GM21786 (cell line): ENCODE data around the gene BTNL9.
"Not testable (repeated sequence)": the region's sequence is repeated elsewhere in the genome, so short reads cannot be mapped to it uniquely, and the experiment has no call there.

ENCODE experiments used
- ATAC-seq: cut with Tn5 transposase; IDR thresholded peaks from one replicate; pipeline ENCODE4 v1.9.1; 2021; ENCODE audit not compliant: unreplicated experiment

Gene BTNL9

DNA sequence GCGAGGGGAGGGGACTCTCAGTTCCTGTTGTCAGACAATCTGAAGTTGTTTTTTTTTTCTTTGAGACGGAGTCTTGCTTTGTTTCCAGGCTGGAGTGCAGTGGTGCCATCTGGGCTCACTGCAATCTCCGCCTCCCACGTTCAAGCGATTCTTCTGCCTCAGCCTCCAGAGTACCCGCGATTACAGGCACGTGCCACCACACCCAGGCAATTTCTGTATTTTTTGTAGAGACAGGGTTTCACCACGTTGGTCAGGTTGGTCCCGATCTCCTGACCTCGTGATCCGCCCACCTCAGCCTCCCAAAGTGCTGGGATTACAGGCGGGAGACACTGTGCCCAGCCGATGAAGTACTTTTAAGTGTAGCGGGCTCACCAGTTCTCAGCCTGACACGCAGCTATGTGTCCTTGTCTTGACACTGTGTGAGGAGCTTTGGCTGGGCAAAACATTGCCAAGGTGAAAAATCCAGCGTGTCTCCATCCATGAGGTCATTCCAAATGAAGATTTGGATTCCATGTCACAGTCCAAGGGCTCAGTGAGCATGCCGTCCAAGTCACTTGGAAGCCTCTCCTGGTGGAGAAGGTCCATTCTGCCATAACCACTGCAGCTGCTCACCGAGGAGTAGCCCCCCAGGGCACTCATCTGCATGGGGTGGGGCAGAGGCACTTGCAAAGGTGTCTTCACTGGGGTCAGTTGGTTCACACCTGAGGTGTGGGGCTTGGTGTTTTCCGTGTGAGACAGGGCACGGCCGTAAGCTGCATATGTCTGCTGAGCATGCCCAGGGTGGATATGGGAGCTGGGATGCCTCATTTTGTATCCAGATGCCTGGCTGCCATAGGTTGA lies 58.9 kb downstream of the BTNL9 start:
- ATAC-seq, result no peak

GRCh38 chr5:181099602-181100086 lies 59.6 kb downstream of the BTNL9 start:
- ATAC-seq, result no peak

DNA sequence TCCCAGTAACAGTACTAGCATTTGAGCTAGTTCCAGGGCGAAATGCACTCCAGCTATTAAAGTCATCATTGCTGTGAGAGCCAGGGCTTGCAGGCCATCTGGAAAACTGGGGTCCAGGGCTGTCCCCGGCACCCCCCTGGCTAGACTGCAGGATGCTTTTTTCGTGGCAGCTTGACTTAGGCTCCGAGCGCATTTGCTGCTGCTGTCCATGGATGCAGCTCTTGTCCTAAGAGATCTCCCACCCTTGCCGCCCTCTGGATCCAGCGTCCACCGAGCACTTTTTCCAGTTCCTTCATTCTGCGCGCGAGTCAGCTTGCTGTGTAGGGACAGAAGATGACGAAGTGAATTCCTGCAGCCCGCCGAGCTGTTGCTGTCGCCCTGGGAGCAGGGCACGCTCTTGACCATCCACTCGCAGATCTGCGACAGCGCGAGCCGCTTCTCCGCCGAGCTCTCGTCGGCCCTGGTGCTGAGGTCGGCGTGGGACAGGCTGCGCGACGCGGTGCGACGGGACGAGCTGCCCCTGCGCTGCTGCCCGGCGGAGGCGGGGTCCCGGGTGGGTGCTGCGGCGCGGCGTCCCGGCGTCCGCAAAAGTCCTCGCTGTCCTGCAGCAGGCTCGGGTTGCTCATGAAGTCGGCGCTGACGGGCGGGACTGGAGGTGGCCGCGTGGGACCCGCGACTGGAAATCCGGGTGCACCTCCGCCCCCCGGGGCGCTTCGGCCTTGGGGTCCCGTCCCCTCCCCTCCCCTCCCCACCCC lies 60.2 kb downstream of the BTNL9 start:
- ATAC-seq, result no peak

DNA sequence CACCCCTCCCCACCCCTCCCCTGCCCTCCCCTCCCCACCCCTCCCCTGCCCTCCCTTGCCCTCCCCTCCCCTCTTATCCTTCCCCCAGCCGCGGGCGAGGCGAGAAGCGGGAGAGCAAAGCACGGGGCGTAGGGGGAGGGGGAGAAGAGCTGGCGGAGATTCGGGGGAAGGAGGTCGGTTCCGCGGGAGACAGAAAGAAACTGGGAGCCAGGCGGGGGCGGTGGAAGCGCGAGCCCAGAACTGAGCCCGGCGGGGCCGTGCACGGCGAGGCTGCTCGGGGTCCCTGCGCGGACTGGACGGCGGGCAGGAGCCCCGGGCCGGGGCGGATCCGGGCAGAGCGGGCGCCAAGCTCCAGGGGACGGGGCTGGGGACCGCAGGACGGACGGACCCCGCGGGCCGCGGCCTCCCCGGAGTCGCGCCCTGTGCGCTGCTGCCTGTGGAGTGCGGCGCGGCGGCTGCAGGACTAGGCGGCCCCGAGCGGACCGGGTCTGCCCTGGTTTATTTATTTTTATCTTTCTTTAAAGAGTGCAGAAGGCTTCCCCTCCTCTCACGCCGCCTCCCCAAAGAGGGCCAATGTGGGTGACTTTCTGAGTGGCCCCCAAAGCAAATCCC lies 61.1 kb downstream of the BTNL9 start:
- ATAC-seq, result not testable (repeated sequence)

DNA sequence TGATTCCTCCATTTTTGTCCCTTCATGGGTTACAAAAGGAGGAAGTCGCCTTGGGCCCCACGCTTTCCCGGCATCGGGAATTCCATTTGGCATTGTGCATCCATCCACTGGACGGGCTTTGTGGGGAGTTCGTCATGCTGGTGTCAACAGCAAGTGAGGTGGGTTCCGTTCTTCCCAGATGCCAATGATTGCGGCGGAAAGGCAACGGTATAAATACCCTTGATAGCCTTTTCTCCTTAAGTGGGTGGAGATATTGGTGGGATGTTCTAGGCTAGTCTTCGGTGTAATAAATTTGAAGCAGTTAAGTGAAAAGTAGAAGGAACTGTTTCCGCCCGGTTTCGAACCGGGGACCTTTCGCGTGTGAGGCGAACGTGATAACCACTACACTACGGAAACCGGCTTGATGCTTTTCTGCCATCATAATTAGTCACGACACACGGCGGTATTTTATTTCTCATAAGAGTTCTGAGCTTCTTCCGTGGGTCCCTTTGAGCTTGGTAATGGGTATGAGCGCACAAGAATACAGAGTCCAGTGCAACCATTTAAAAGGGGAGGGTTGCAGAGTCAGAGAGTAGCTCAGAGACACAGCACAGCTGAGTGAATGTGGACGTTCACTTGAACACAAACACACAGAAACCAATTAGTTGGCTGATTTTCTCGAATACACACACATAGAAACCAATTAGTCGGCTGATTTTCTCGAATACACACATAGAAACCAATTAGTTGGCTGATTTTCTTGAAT lies 62.0 kb downstream of the BTNL9 start:
- ATAC-seq, result not testable (repeated sequence)

DNA sequence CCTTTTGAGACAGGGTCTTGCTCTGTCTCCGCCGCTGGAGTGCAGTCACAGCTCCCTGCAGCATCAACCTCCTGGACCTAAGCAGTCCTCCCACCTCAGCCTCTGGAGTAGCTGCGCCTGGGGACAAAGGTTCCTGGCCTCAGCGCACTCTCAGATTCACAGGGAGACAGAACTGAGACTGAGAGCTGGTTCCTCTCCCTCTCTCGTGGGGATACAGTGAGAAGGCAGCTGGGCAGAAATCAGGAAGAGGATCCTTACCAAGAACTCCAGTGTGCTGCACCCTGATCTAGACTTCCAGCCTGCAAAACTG lies 64.1 kb downstream of the BTNL9 start:
- not testable (repeated sequence) for ATAC-seq

- not testable (repeated sequence) for ATAC-seq
Observed at GRCh38 chr5:181104606-181105390, 64.7 kb downstream of the BTNL9 start.

DNA sequence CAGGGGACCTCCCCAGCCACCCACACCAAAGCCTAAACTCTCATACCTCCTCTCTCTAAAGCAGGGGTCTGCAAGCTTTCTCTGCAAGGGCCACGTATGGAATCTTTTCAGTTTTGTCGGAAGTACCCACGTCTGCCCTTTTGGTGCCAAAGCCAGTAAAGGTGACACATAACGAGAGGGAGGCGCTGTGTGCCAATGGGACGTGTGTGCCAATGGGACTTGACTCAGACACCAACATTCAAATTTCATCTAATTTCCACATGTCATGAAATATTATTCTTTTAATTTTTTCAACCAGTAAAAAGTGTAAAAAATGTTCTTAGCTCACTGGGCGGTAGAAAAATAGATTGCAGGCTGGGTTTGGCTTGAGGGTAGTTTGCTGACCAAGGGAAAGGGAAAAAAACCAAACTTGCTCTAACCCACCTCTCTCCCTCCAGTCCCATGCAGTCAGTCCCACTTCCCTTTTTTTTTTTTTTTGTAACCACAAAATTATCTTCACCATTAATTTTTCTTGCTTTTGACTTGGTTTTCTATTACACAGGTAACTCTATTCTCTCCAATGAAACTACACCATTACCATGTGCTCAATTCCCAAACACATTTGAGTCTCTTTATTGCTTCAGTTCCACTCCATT lies 65.4 kb downstream of the BTNL9 start:
- no peak for ATAC-seq

DNA sequence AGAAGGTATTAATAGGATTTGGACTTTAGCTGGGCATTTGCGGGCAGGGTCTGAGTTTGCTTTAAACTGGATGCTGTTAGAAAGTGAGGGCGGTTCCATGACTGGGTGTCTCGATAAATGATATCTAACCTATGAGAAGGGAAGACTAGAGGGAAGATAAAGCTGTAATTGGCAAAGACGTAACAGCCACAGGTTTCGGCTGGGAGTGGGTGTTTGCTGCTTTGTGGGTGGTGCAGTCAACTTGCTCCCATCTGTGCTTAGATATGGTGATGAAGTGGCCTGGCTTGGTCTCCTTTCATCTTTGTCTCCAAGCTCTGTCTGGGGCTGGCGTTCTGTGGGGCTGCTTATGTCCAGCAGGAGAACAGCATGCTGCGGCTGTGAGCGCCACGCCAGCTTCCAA lies 67.6 kb downstream of the BTNL9 start:
- no peak for ATAC-seq

GRCh38 chr5:181108578-181109165 lies 68.6 kb downstream of the BTNL9 start:
- ATAC-seq, result no peak

DNA sequence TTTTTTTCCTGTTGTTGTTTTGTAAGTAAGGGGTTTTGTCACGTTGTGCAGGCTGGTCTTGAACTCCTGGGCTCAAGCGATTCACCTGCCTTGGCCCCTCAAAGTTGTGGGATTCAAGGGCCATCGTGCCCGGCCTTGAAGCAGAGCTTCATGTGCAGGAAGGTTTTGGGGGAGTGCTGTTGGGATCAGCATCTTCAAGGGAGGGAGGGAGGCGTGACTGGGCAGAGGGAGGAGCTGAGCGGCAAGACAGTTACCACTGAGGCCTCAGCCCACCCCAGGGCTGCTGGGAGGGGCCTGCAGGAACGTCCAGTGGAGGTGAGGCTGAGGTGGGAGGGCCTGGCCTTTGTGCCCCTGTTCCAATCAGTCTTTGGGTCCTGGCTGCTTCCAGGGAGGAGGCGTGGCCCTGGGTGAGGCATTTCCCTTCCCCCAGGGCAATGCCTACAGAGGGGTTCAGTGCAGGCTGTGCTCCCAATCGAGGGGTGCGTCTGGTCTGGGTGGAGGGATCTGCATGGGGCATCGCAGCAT lies 69.5 kb downstream of the BTNL9 start:
- ATAC-seq, result no peak

GRCh38 chr5:181111010-181111409 lies 70.9 kb downstream of the BTNL9 start:
- ATAC-seq, result no peak
